Mesenchymal stem cell (in vitro differentiated cells and primary cell): ENCODE measurements around the gene DGCR2.

Experiments used
- DNase-seq: peaks from one replicate; pipeline ENCODE4 v3.0.0-alpha.2; 2013
- H2AFZ ChIP-seq: one replicate; pipeline ENCODE4 v1.6.1; 2013; ENCODE audit warnings: low read depth, mild to moderate bottlenecking, control low read depth, inconsistent platforms, low read length, moderate library complexity
- H2AK5ac ChIP-seq: 2 replicates; pipeline ENCODE4 v1.6.1; 2013; ENCODE audit warnings: low read length, moderate library complexity, mild to moderate bottlenecking, inconsistent platforms; ENCODE audit not compliant: severe bottlenecking
- H2BK120ac ChIP-seq: one replicate; pipeline ENCODE4 v1.6.1; 2013; ENCODE audit warnings: low read depth, mild to moderate bottlenecking, inconsistent platforms, low read length, moderate library complexity
- H2BK12ac ChIP-seq, 2 experiments: one replicate each; pipeline ENCODE4 v1.6.1; 2013; ENCODE audit warnings: inconsistent platforms in 2 of 2, low read length in 2 of 2, mild to moderate bottlenecking in 2 of 2, moderate library complexity in 2 of 2, control low read depth in 1 of 2
- H2BK15ac ChIP-seq: one replicate; pipeline ENCODE4 v1.6.1; 2013; ENCODE audit warnings: mild to moderate bottlenecking, low read depth, inconsistent platforms; ENCODE audit not compliant: poor library complexity, severe bottlenecking
- H2BK5ac ChIP-seq: 2 replicates; pipeline ENCODE4 v1.6.1; 2013; ENCODE audit warnings: low read depth, mild to moderate bottlenecking, low read length, control low read depth, inconsistent platforms; ENCODE audit not compliant: poor library complexity, severe bottlenecking
- H3K14ac ChIP-seq, 2 experiments: one replicate each; pipeline ENCODE4 v1.6.1; 2013; ENCODE audit warnings: inconsistent platforms in 2 of 2, low read length in 2 of 2, control low read depth in 1 of 2, mild to moderate bottlenecking in 1 of 2, moderate library complexity in 1 of 2
- H3K18ac ChIP-seq, 2 experiments: one replicate each; pipeline ENCODE4 v1.6.1; 2013; ENCODE audit warnings: inconsistent platforms in 2 of 2, low read length in 2 of 2, control low read depth in 1 of 2, low read depth in 1 of 2, mild to moderate bottlenecking in 1 of 2
- H3K23ac ChIP-seq, 2 experiments: one replicate each; pipeline ENCODE4 v1.6.1; 2013; ENCODE audit warnings: inconsistent platforms in 2 of 2, low read length in 2 of 2, mild to moderate bottlenecking in 2 of 2, moderate library complexity in 2 of 2, control low read depth in 1 of 2
- H3K27ac ChIP-seq: 2 replicates; pipeline ENCODE4 v1.5.1; 2013; ENCODE audit warnings: mild to moderate bottlenecking, moderate library complexity, low read length, control low read depth, inconsistent platforms; ENCODE audit not compliant: poor library complexity, severe bottlenecking
- H3K27me3 ChIP-seq, 2 experiments: 2 replicates each; pipeline versions ENCODE4 v1.6.1 to v1.7.0; 2013; ENCODE audit warnings: low read length in 2 of 2, mild to moderate bottlenecking in 2 of 2, moderate library complexity in 2 of 2, control low read depth in 1 of 2, inconsistent platforms in 1 of 2; ENCODE audit not compliant: control insufficient read depth in 1 of 2, insufficient read depth in 1 of 2
- H3K36me3 ChIP-seq, 2 experiments: 2 replicates each; pipeline versions ENCODE4 v1.6.1 to v1.7.0; 2013; ENCODE audit warnings: low read length in 2 of 2, control low read depth in 1 of 2, inconsistent platforms in 1 of 2, low read depth in 1 of 2, mild to moderate bottlenecking in 1 of 2; ENCODE audit not compliant: insufficient read depth in 2 of 2, control insufficient read depth in 1 of 2
- H3K4ac ChIP-seq, 2 experiments: one replicate each; pipeline ENCODE4 v1.6.1; 2013; ENCODE audit warnings: inconsistent platforms in 2 of 2, low read length in 2 of 2, mild to moderate bottlenecking in 2 of 2, moderate library complexity in 2 of 2, control low read depth in 1 of 2, low read depth in 1 of 2
- H3K4me1 ChIP-seq: 2 replicates; pipeline ENCODE4 v1.6.1; 2013; ENCODE audit warnings: low read depth, low read length, control low read depth; ENCODE audit not compliant: control insufficient read depth, insufficient read depth
- H3K4me2 ChIP-seq: 2 replicates; pipeline ENCODE4 v1.6.1; 2013; ENCODE audit warnings: low read length, mild to moderate bottlenecking, inconsistent platforms; ENCODE audit not compliant: poor library complexity, severe bottlenecking
- H3K4me3 ChIP-seq, 2 experiments: 2 replicates each; pipeline versions ENCODE4 v1.5.1 to v1.7.0; 2013; ENCODE audit warnings: low read length in 2 of 2, mild to moderate bottlenecking in 2 of 2, control low read depth in 1 of 2, low read depth in 1 of 2; ENCODE audit not compliant: insufficient read depth in 1 of 2
- H3K79me1 ChIP-seq: replicated peaks from 2 replicates; pipeline ENCODE4 v1.6.1; 2013; ENCODE audit warnings: mild to moderate bottlenecking, control low read depth, low read length, inconsistent platforms; ENCODE audit not compliant: poor library complexity, severe bottlenecking
- H3K9ac ChIP-seq: 2 replicates; pipeline ENCODE4 v1.7.0; 2013; ENCODE audit warnings: mild to moderate bottlenecking, low read length, moderate library complexity
- H3K9me3 ChIP-seq: 2 replicates; pipeline ENCODE4 v1.7.0; 2013; ENCODE audit warnings: mild to moderate bottlenecking, low read length; ENCODE audit not compliant: control insufficient read depth
- H4K8ac ChIP-seq: one replicate; pipeline ENCODE4 v1.6.1; 2013; ENCODE audit warnings: inconsistent platforms, mild to moderate bottlenecking, low read length, moderate library complexity
- H4K91ac ChIP-seq: one replicate; pipeline ENCODE4 v1.6.1; 2013; ENCODE audit warnings: mild to moderate bottlenecking, low read length, inconsistent platforms
- WGBS: methylation state at CpG from one replicate; pipeline ENCODE4 v1.1.7; 2013; ENCODE audit warnings: mixed read lengths; 5-methylcytosine and 5-hydroxymethylcytosine counted together

DGCR2 gene

DNA sequence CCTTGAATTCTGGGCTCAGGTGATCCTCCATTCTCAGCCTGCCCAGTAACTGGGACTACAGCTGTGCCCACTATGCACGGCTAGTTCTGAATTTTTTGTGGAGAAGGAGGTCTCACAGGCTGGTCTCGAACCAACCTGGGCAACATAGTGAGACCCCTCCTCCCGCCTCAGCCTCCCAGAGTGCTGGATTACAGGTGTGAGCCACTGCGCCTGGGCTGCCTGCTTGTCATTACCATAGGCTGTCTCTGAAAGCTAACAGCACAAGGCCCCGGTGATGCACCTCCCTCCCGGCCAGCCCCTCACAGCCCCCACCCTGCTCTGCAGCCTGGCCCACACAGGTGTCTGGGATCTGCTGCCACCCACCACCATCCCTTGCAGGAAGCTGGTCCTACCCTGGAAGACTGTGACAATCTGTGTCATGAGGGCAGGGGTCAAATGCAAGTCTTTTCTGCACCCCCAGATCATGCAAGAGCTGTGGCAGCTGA, 82.4 kb downstream of the DGCR2 start:
- H3K27me3 ChIP-seq = no peaks in the 10 kb centered on the region
- H4K91ac ChIP-seq = no peak overlapping the region
- H3K79me1 ChIP-seq = peaks cover 14% of the 10 kb centered on the region
- no peak overlapping the region for H4K8ac ChIP-seq
- DNase-seq = no peak
- no peak overlapping the region for H2BK5ac ChIP-seq
- no peak overlapping the region for H3K27ac ChIP-seq
- H3K9ac ChIP-seq = no peak overlapping the region
- peaks cover 63 to 78% of the 10 kb centered on the region in 2 experiments for H3K36me3 ChIP-seq
- no peak overlapping the region for H3K4ac ChIP-seq
- no peak overlapping the region for H3K23ac ChIP-seq
- no peak overlapping the region for H2AK5ac ChIP-seq
- no peaks in the 10 kb centered on the region for H3K4me1 ChIP-seq
- H2BK12ac ChIP-seq = no peak overlapping the region
- no peak overlapping the region for H2BK15ac ChIP-seq
- no peak overlapping the region for H2AFZ ChIP-seq
- no peak overlapping the region for H3K18ac ChIP-seq
- no peak overlapping the region for H3K4me3 ChIP-seq
- H3K14ac ChIP-seq = no peak overlapping the region
- no peak overlapping the region for H3K4me2 ChIP-seq
- 98% methylated on average over 6 of the region's 6 CpGs for WGBS
- no peaks in the 10 kb centered on the region for H3K9me3 ChIP-seq
- H2BK120ac ChIP-seq = no peak overlapping the region

DNA sequence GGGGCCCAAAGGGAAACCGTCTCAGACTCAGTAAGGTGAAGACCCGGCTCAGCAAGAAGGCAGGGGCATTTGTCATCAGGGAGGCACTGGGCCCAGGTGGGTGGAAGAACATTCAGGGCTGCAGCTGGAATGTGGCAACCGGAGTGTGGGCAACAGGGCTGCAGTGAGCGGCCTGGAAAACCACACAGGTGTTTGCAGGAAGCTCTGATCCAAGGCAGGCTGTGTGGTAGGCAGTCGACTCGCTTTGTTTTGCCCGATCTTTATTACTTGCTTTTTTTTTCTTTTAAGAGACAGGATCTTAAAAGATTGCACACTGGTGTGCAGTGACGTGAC, 82.8 kb downstream of the DGCR2 start:
- no peak overlapping the region for H2BK5ac ChIP-seq
- no peaks in the 10 kb centered on the region for H3K27me3 ChIP-seq
- no peak overlapping the region for H3K4me3 ChIP-seq
- no peak overlapping the region for H3K27ac ChIP-seq
- H3K9me3 ChIP-seq = no peaks in the 10 kb centered on the region
- H3K4ac ChIP-seq = no peak overlapping the region
- no peak overlapping the region for H2BK15ac ChIP-seq
- H3K79me1 ChIP-seq = peaks cover 13% of the 10 kb centered on the region
- no peak overlapping the region for H2AK5ac ChIP-seq
- H3K36me3 ChIP-seq = peaks cover 58 to 77% of the 10 kb centered on the region in 2 experiments
- no peak overlapping the region for H3K18ac ChIP-seq
- no peak for DNase-seq
- no peak overlapping the region for H4K91ac ChIP-seq
- H3K4me1 ChIP-seq = no peaks in the 10 kb centered on the region
- no peak overlapping the region for H3K4me2 ChIP-seq
- H2AFZ ChIP-seq = no peak overlapping the region
- no peak overlapping the region for H4K8ac ChIP-seq
- no peak overlapping the region for H2BK120ac ChIP-seq
- H3K14ac ChIP-seq = no peak overlapping the region
- H3K23ac ChIP-seq = no peak overlapping the region
- WGBS = 97% methylated on average over 8 of the region's 8 CpGs
- H3K9ac ChIP-seq = no peak overlapping the region
- no peak overlapping the region for H2BK12ac ChIP-seq

DNA sequence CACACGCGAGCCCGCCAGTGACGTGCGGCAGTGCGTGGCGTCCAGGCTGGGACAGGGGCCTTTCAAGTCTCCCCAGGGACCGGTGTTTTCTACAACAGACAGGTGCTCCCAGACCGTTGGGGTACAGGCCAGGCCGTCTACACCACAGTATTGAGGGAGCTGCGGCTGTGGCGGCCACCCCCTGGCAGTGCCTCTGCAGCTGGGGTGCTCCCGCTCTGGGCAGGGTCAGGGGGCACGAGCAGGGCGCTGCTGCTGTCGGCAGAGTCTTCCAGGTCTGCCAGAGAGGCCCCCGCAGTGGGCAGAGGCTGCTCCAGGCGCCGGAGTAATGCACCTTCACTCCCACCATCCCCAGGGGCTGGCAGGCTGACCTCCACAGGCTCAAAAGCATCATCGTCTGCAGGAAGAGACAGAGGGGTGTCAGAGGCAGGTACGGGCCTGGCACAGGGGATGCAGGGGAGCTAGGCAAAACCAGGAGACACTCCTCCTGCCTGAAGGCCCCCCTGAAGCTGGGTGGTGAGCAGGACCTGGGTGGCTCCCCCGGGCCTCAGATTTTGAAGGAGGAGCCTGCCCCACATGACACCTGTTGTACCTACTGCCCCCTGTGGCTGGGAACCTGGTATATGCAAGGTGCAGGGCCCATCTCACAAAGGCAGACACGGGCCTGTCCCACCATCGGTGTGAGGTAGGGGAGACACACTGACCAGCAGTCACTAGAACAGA, 83.3 kb downstream of the DGCR2 start:
- Histone ChIP-seq H3K23ac (no peak overlapping the region), H3K9ac (no peak overlapping the region), H2BK120ac (no peak overlapping the region), H2AFZ (no peak overlapping the region), H2BK12ac (no peak overlapping the region), H4K91ac (no peak overlapping the region), H3K4ac (no peak overlapping the region), H3K27me3 (no peaks in the 10 kb centered on the region), H3K4me3 (no peak overlapping the region), H2BK5ac (no peak overlapping the region), H2BK15ac (no peak overlapping the region), H3K27ac (no peak overlapping the region), H3K14ac (no peak overlapping the region), H3K79me1 (peaks cover 11% of the 10 kb centered on the region), H3K18ac (no peak overlapping the region), H2AK5ac (no peak overlapping the region), H3K9me3 (no peaks in the 10 kb centered on the region), H3K4me2 (no peak overlapping the region), H3K36me3 (peaks cover 53 to 72% of the 10 kb centered on the region in 2 experiments), H3K4me1 (no peaks in the 10 kb centered on the region), H4K8ac (no peak overlapping the region)
- DNase-seq = no peak
- 94% methylated on average over 18 of the region's 24 CpGs for WGBS

DNA sequence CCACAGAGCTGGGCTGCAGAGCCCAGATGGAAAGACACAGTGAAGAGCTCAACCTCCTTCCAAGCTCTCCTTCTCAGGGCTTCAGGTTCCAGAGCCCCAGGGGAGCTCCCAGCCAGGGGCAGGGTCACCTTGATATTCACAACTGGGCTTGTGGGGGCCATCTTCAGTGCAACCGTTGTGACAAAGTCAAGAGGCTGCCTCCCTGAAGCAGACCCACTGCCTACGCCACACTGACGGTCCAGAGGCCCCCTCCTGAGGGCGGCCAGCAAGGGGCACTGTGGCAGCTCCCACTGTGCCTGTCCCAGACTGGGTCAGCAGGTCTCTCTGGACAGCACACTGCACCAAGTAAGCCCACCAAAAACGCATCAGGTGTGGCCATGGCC, 84.1 kb downstream of the DGCR2 start:
- no peak overlapping the region for H2BK5ac ChIP-seq
- H3K9ac ChIP-seq = no peak overlapping the region
- H3K27me3 ChIP-seq = peaks cover 0 to 3% of the 10 kb centered on the region in 2 experiments
- 88% methylated on average over 5 of the region's 5 CpGs for WGBS
- H3K36me3 ChIP-seq = peaks cover 46 to 64% of the 10 kb centered on the region in 2 experiments
- H2AK5ac ChIP-seq = no peak overlapping the region
- H2BK15ac ChIP-seq = no peak overlapping the region
- H3K27ac ChIP-seq = no peak overlapping the region
- H4K91ac ChIP-seq = no peak overlapping the region
- H3K14ac ChIP-seq = no peak overlapping the region
- H3K4me2 ChIP-seq = no peak overlapping the region
- H3K79me1 ChIP-seq = peaks cover 9% of the 10 kb centered on the region
- DNase-seq = no peak
- no peak overlapping the region for H3K4me3 ChIP-seq
- H2AFZ ChIP-seq = no peak overlapping the region
- H2BK12ac ChIP-seq = no peak overlapping the region
- no peak overlapping the region for H2BK120ac ChIP-seq
- H3K4ac ChIP-seq = no peak overlapping the region
- no peaks in the 10 kb centered on the region for H3K9me3 ChIP-seq
- H3K4me1 ChIP-seq = peaks cover 2% of the 10 kb centered on the region
- H3K23ac ChIP-seq = no peak overlapping the region
- H4K8ac ChIP-seq = no peak overlapping the region
- H3K18ac ChIP-seq = no peak overlapping the region
